GM19324 (cell line): ENCODE results near the gene MAPK11.

Experiments used
- ATAC-seq: cut with Tn5 transposase; IDR thresholded peaks from one replicate; pipeline ENCODE4 v1.9.1; 2021; ENCODE audit warnings: mild to moderate bottlenecking, moderate library complexity; ENCODE audit not compliant: unreplicated experiment, low FRiP score

Gene MAPK11

GRCh38 chr22:50269970-50270665, at the start of gene MAPK11:
TSS of gene MAPK11 (minus strand) at chr22:50270380. CDS start at chr22:50270292, 88 bp downstream.
- peak; percentile 42 for ATAC-seq

- no peak for ATAC-seq
These were observed 49.3 kb upstream of the MAPK11 start for GRCh38 chr22:50319503-50319951.

- ATAC-seq: no peak
These were observed 48.7 kb upstream of the MAPK11 start for GRCh38 chr22:50318698-50319411.

GRCh38 chr22:50318356-50318697, 48.1 kb upstream of the MAPK11 start:
- ATAC-seq: no peak

- ATAC-seq: no peak
These were observed 47.5 kb upstream of the MAPK11 start for GRCh38 chr22:50317674-50318073.

- no peak for ATAC-seq
These were observed 47.0 kb upstream of the MAPK11 start for GRCh38 chr22:50317178-50317577.

- no peak for ATAC-seq
These were observed 46.2 kb upstream of the MAPK11 start for GRCh38 chr22:50316114-50317065.

- ATAC-seq: no peak
These were observed 45.3 kb upstream of the MAPK11 start for GRCh38 chr22:50315289-50316113.

- ATAC-seq: peak; percentile 55
These were observed 44.5 kb upstream of the MAPK11 start for GRCh38 chr22:50314455-50315288.

- ATAC-seq: no peak
These were observed 43.9 kb upstream of the MAPK11 start for GRCh38 chr22:50314081-50314454.

- no peak for ATAC-seq
These were observed 43.4 kb upstream of the MAPK11 start for GRCh38 chr22:50313600-50313999.

GRCh38 chr22:50313021-50313420, 42.8 kb upstream of the MAPK11 start:
- no peak for ATAC-seq

GRCh38 chr22:50312371-50312770, 42.2 kb upstream of the MAPK11 start:
- no peak for ATAC-seq

- ATAC-seq: no peak
These were observed 41.6 kb upstream of the MAPK11 start for GRCh38 chr22:50311606-50312351.

- no peak for ATAC-seq
These were observed 40.8 kb upstream of the MAPK11 start for GRCh38 chr22:50310949-50311444.

- ATAC-seq: no peak
These were observed 40.0 kb upstream of the MAPK11 start for GRCh38 chr22:50310031-50310722.

- no peak for ATAC-seq
These were observed 39.4 kb upstream of the MAPK11 start for GRCh38 chr22:50309601-50309991.
